ENCODE data around the gene ASXL3. TPM values are rescaled to one million over a fixed set of nuclear protein-coding genes. Genes with fewer than 3 reads are reported as not detected.

ASXL3 gene
- polyA plus RNA-seq, 1 donor from 2014 or later, result 15.2 TPM

GRCh38 chr18:33593261-33593660 is 15.2 kb downstream of the ASXL3 start:
- Histone ChIP-seq H3K4me2 (ENCODE audit: low read length) (no peak overlapping the region), H3K9me2 (ENCODE audit: insufficient read depth, low read length) (no peaks in the 10 kb centered on the region), H3K27ac (ENCODE audit: low read length) (no peak overlapping the region), H3K9ac (ENCODE audit: low read length) (no peak overlapping the region), H4K20me1 (ENCODE audit: insufficient read depth) (no peaks in the 10 kb centered on the region), H3K79me2 (replicated peaks; ENCODE audit: insufficient read depth, low read length) (peaks cover 82% of the 10 kb centered on the region), H2AFZ (ENCODE audit: low read depth, low read length) (no peak overlapping the region), H3K4me3 (ENCODE audit: low read length) (no peak overlapping the region), H3K27me3 (ENCODE audit: insufficient read depth, low read depth, low read length) (no peaks in the 10 kb centered on the region), H3K9me3 (ENCODE audit: low read length) (no peaks in the 10 kb centered on the region), H3K36me3 (ENCODE audit: insufficient read depth, low read length) (no peaks in the 10 kb centered on the region), H3F3A (ENCODE audit: insufficient read depth, low read length, poor library complexity, severe bottlenecking) (no peaks in the 10 kb centered on the region)
- no peak for TF ChIP-seq REST (IDR thresholded peaks at IDR 0.05; ENCODE audit: borderline replicate concordance)
- no peak for TF ChIP-seq RAD21 (conservative IDR thresholded peaks at IDR 0.05)
- no peak for TF ChIP-seq CTCF (IDR thresholded peaks at IDR 0.05; ENCODE audit: poor library complexity, severe bottlenecking)
- TF ChIP-seq SMC3 (conservative IDR thresholded peaks at IDR 0.05; ENCODE audit: poor library complexity), result no peak
- TF ChIP-seq MXI1 (conservative IDR thresholded peaks at IDR 0.05; ENCODE audit: poor library complexity, severe bottlenecking), result no peak
- TF ChIP-seq EP300 (conservative IDR thresholded peaks at IDR 0.05; ENCODE audit: poor library complexity, severe bottlenecking), result no peak
- TF ChIP-seq EZH2 (IDR thresholded peaks at IDR 0.05; ENCODE audit: borderline replicate concordance, insufficient read depth, low read length, poor library complexity, severe bottlenecking), result no peak
- TF ChIP-seq POLR2AphosphoS5 (IDR thresholded peaks at IDR 0.05), result no peak
- no peak for TF ChIP-seq TAF1 (IDR thresholded peaks at IDR 0.05; ENCODE audit: low read depth)

- no peaks in the 10 kb centered on the region for H3K9me2 ChIP-seq (ENCODE audit: insufficient read depth, low read length)
- H3F3A ChIP-seq (ENCODE audit: insufficient read depth, low read length, poor library complexity, severe bottlenecking), result no peaks in the 10 kb centered on the region
- no peak overlapping the region for H3K9ac ChIP-seq (ENCODE audit: low read length)
- H3K27me3 ChIP-seq (ENCODE audit: insufficient read depth, low read depth, low read length), result no peaks in the 10 kb centered on the region
- H3K9me3 ChIP-seq (ENCODE audit: low read length), result no peaks in the 10 kb centered on the region
- H3K27ac ChIP-seq (ENCODE audit: low read length), result no peak overlapping the region
- no peak overlapping the region for H2AFZ ChIP-seq (ENCODE audit: low read depth, low read length)
- no peaks in the 10 kb centered on the region for H4K20me1 ChIP-seq (ENCODE audit: insufficient read depth)
- H3K4me3 ChIP-seq (ENCODE audit: low read length), result no peak overlapping the region
- no peaks in the 10 kb centered on the region for H3K36me3 ChIP-seq (ENCODE audit: insufficient read depth, low read length)
- TF ChIP-seq CTCF (IDR thresholded peaks at IDR 0.05; ENCODE audit: poor library complexity, severe bottlenecking) (no peak), RAD21 (conservative IDR thresholded peaks at IDR 0.05) (no peak), TAF1 (IDR thresholded peaks at IDR 0.05; ENCODE audit: low read depth) (no peak), SMC3 (conservative IDR thresholded peaks at IDR 0.05; ENCODE audit: poor library complexity) (no peak), MXI1 (conservative IDR thresholded peaks at IDR 0.05; ENCODE audit: poor library complexity, severe bottlenecking) (no peak), POLR2AphosphoS5 (IDR thresholded peaks at IDR 0.05) (no peak), REST (IDR thresholded peaks at IDR 0.05; ENCODE audit: borderline replicate concordance) (no peak), EP300 (conservative IDR thresholded peaks at IDR 0.05; ENCODE audit: poor library complexity, severe bottlenecking) (no peak), EZH2 (IDR thresholded peaks at IDR 0.05; ENCODE audit: borderline replicate concordance, insufficient read depth, low read length, poor library complexity, severe bottlenecking) (no peak)
- H3K79me2 ChIP-seq (replicated peaks; ENCODE audit: insufficient read depth, low read length), result peaks cover 76% of the 10 kb centered on the region
- H3K4me2 ChIP-seq (ENCODE audit: low read length), result no peak overlapping the region
Observed at GRCh38 chr18:33594799-33595198, 16.8 kb downstream of the ASXL3 start.

Data from neural cell (in vitro differentiated cells).